MG63 (cell line): ENCODE data around the gene UST. TPM values are rescaled to one million over a fixed set of nuclear protein-coding genes. Genes with fewer than 3 reads are reported as not detected.

ENCODE experiments used
- DNase-seq: peaks from one replicate; pipeline ENCODE4 v3.0.0-alpha.2; 2020
- H3K27me3 ChIP-seq: fragments of 250-450 bp; sonication (Bioruptor Pico); 2 replicates; pipeline ENCODE4 v1.5.1; 2020; ENCODE audit warnings: mild to moderate bottlenecking, moderate library complexity
- H3K36me3 ChIP-seq: fragments of 250-450 bp; sonication (Bioruptor Pico); 2 replicates; pipeline ENCODE4 v1.5.1; 2020; ENCODE audit warnings: mild to moderate bottlenecking, moderate library complexity
- H3K4me3 ChIP-seq: fragments of 250-450 bp; sonication (Bioruptor Pico); 2 replicates; pipeline ENCODE4 v1.5.1; 2020; ENCODE audit warnings: mild to moderate bottlenecking, moderate library complexity
- H3K9me3 ChIP-seq: fragments of 250-450 bp; sonication (Bioruptor Pico); 2 replicates; pipeline ENCODE4 v1.5.1; 2020; ENCODE audit warnings: mild to moderate bottlenecking, moderate library complexity
- total RNA-seq: library from RNA; depleted of rRNA; stranded (reverse); fragments of >200 nt; shearing (Covaris generic); gene quantifications from 2 replicates; pipeline ENCODE4 v1.2.3, GENCODE V29; 2014; ENCODE audit warnings: low replicate concordance

UST gene
- total RNA-seq, 1 experiment from 2014 or later: 22.0 TPM

GRCh38 chr6:149014631-149015534 lies 268.1 kb downstream of the UST start:
- Histone ChIP-seq H3K27me3 (no peaks in the 10 kb centered on the region), H3K4me3 (no peak overlapping the region), H3K9me3 (no peaks in the 10 kb centered on the region), H3K36me3 (no peaks in the 10 kb centered on the region; the same call in none of the 2 replicates)
- DNase-seq: peak; percentile 81

GRCh38 chr6:149015535-149016525 lies 269.0 kb downstream of the UST start:
- no peak overlapping the region for H3K4me3 ChIP-seq
- no peaks in the 10 kb centered on the region for H3K27me3 ChIP-seq
- DNase-seq: peak; percentile 66
- no peaks in the 10 kb centered on the region; the same call in none of the 2 replicates for H3K36me3 ChIP-seq
- H3K9me3 ChIP-seq: no peaks in the 10 kb centered on the region

- H3K27me3 ChIP-seq: no peaks in the 10 kb centered on the region
- H3K4me3 ChIP-seq: no peak overlapping the region
- peaks cover 4% of the 10 kb centered on the region for H3K36me3 ChIP-seq
Measured at GRCh38 chr6:149016716-149017115, 269.9 kb downstream of the UST start.

GRCh38 chr6:149020319-149020718 lies 273.5 kb downstream of the UST start:
- no peak for DNase-seq
- Histone ChIP-seq H3K9me3 (no peaks in the 10 kb centered on the region), H3K36me3 (peaks cover 13% of the 10 kb centered on the region)

More at GRCh38 chr6:149016716-149017115, 269.9 kb downstream of the UST start:
- DNase-seq: no peak
- no peaks in the 10 kb centered on the region for H3K9me3 ChIP-seq

GRCh38 chr6:149024361-149024760 lies 277.5 kb downstream of the UST start:
- Histone ChIP-seq H3K36me3 (peaks cover 13% of the 10 kb centered on the region), H3K4me3 (no peak overlapping the region), H3K27me3 (no peaks in the 10 kb centered on the region), H3K9me3 (no peaks in the 10 kb centered on the region)
- no peak for DNase-seq

More at GRCh38 chr6:149020319-149020718, 273.5 kb downstream of the UST start:
- Histone ChIP-seq H3K4me3 (no peak overlapping the region), H3K27me3 (no peaks in the 10 kb centered on the region)

- Histone ChIP-seq H3K4me3 (no peak overlapping the region), H3K36me3 (peaks cover 13% of the 10 kb centered on the region), H3K27me3 (no peaks in the 10 kb centered on the region), H3K9me3 (no peaks in the 10 kb centered on the region)
- no peak for DNase-seq
Measured at GRCh38 chr6:149025061-149025460, 278.2 kb downstream of the UST start.

- Histone ChIP-seq H3K4me3 (no peak overlapping the region), H3K36me3 (peaks cover 10% of the 10 kb centered on the region), H3K27me3 (no peaks in the 10 kb centered on the region), H3K9me3 (no peaks in the 10 kb centered on the region)
- DNase-seq: peak; percentile 68
Measured at GRCh38 chr6:149026530-149026942, 279.7 kb downstream of the UST start.

- no peak for DNase-seq
- H3K4me3 ChIP-seq: no peak overlapping the region
- no peaks in the 10 kb centered on the region for H3K27me3 ChIP-seq
- peaks cover 5% of the 10 kb centered on the region for H3K36me3 ChIP-seq
- no peaks in the 10 kb centered on the region for H3K9me3 ChIP-seq
Measured at GRCh38 chr6:149027484-149027883, 280.7 kb downstream of the UST start.

GRCh38 chr6:149028767-149029405 lies 282.1 kb downstream of the UST start:
- Histone ChIP-seq H3K36me3 (no peaks in the 10 kb centered on the region), H3K9me3 (no peaks in the 10 kb centered on the region), H3K4me3 (no peak overlapping the region), H3K27me3 (no peaks in the 10 kb centered on the region)
- peak; percentile 34 for DNase-seq

- Histone ChIP-seq H3K27me3 (no peaks in the 10 kb centered on the region), H3K4me3 (no peak overlapping the region), H3K36me3 (no peaks in the 10 kb centered on the region), H3K9me3 (no peaks in the 10 kb centered on the region)
- no peak for DNase-seq
Measured at GRCh38 chr6:149031201-149031858, 284.5 kb downstream of the UST start.

GRCh38 chr6:149031859-149032598 lies 285.2 kb downstream of the UST start:
- Histone ChIP-seq H3K9me3 (no peaks in the 10 kb centered on the region), H3K36me3 (no peaks in the 10 kb centered on the region), H3K4me3 (no peak overlapping the region), H3K27me3 (no peaks in the 10 kb centered on the region)
- DNase-seq: peak; percentile 97

GRCh38 chr6:149032599-149033405 lies 286.0 kb downstream of the UST start:
- Histone ChIP-seq H3K36me3 (no peaks in the 10 kb centered on the region), H3K4me3 (no peak overlapping the region), H3K27me3 (no peaks in the 10 kb centered on the region), H3K9me3 (no peaks in the 10 kb centered on the region)
- DNase-seq: peak; percentile 87

- no peak for DNase-seq
- Histone ChIP-seq H3K4me3 (no peak overlapping the region), H3K27me3 (no peaks in the 10 kb centered on the region), H3K9me3 (no peaks in the 10 kb centered on the region), H3K36me3 (no peaks in the 10 kb centered on the region; the same call in 1 of the 2 replicates)
Measured at GRCh38 chr6:149033454-149033853, 286.6 kb downstream of the UST start.

GRCh38 chr6:149035766-149036165 lies 288.9 kb downstream of the UST start:
- H3K27me3 ChIP-seq: no peaks in the 10 kb centered on the region
- H3K4me3 ChIP-seq: no peak overlapping the region
- DNase-seq: no peak
- H3K9me3 ChIP-seq: no peaks in the 10 kb centered on the region
- H3K36me3 ChIP-seq: no peaks in the 10 kb centered on the region; the same call in 1 of the 2 replicates
